Stimulated activated CD8-positive, alpha-beta memory T cell treated with anti-CD3 and anti-CD28 coated beads, Interleukin-12 subunit alpha, Interleukin-12 subunit beta, amount 100 ng/mL, for 24 hours (primary cell): ENCODE results near the gene MRPL10.
"Not testable (repeated sequence)": the region's sequence is repeated elsewhere in the genome, so short reads cannot be mapped to it uniquely, and the experiment has no call there.

Experiments used
- DNase-seq: peaks from one replicate; pipeline ENCODE4 v3.0.0-alpha.2; 2020; ENCODE audit errors: extremely low read depth

MRPL10 gene

DNA sequence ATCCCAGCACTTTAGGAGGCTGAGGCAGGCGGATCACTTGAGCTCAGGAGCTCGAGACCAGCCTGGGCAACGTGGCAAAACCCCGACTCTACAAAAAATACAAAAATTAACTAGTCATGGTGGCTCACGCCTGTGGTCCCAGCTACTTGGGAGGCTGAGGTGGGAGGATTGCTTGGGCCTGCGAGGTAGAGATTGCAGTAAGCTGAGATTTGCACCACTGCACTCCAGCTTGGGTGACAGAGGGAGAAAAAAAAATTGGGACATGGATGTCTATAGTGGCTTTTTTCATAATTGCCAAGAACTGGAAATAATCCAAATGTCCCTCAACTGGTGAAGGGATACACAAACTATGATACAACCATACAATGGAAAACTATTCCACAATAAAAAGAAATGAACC is 38.4 kb downstream of the MRPL10 start:
- DNase-seq, result no peak

- DNase-seq, result no peak
Measured at GRCh38 chr17:47792457-47792856, 38.9 kb downstream of the MRPL10 start.

DNA sequence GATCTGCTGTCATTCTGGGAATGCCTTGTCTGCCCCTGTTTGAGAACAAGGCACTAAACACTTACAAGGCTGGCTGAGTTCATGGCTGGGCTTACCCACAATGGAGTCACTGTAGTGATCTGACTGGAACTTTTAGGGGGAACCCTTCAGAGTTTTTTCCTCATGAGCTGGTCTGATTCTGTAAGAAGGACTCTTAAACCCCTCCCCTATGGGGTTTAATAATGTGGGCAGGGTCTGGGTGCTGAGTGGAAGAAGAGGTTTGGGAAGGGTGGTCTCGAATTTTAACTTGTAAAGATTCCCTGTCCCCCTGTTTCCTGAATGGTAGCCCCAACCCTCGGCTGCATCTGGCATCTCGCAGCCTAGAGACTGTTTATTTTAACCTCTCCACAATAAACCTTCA is 40.3 kb downstream of the MRPL10 start:
- DNase-seq, result no peak

GRCh38 chr17:47789611-47790561 is 41.5 kb downstream of the MRPL10 start:
- DNase-seq, result no peak

- DNase-seq, result no peak
Measured at GRCh38 chr17:47785538-47786123, 45.7 kb downstream of the MRPL10 start.

DNA sequence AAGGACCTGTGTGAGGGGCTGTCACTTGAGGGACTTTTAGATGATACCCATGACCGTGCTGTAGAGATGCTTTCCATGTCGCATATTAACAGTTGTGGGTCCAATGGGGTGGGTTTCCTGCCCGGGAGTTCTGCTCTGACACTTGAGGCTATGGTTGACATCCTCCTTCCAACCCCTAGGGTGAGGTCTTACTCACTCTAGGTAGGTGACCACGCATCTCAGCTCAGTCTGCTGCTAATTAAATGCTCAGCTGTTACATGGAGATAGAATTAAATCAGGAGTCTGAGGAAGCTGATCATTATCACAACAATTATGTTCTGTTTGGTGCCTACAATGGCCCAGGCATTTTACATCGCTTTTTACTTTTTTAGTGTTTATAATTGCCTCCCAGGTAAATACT is 49.9 kb downstream of the MRPL10 start:
- DNase-seq, result no peak

- no peak for DNase-seq
Measured at GRCh38 chr17:47778184-47778635, 53.1 kb downstream of the MRPL10 start.

DNA sequence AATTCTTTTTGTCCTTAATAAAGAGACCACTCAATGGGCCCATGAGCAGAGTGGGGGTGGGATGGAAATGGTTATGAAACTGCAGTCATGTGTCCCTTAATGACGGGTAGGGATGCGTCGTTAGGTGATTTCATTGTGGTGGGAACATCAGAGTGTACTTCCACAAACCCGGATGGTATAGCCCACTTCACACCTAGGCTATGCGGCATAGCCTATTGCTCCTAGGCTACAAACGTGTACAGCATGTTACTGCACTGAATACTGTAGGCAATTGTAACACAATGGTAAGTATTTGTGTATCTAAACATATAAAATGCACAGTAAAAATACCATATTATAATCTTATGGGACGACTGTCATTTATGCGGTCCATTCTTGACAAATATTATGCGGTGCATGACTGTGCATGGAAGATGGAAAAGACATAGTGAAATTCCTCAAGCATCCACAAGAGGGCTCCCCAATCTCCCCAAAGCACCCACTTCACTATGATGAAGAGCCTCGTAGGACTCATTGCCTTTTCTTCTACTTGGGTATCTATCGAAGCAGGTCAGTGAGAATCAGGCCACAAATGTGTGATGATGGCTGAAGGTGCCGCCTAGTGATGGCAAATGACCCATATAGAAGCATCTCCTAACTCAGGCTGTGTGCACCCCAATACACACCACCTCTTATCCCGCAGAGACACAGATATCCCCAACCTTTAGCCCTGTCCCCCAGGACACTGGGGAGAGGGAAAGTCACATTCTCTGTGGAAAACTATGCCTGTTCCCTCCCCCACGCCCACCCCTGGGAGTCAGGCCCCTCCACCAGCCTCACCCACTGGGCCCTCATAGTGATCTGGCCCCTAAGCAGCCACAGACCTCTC is 54.8 kb downstream of the MRPL10 start:
- no peak for DNase-seq

DNA sequence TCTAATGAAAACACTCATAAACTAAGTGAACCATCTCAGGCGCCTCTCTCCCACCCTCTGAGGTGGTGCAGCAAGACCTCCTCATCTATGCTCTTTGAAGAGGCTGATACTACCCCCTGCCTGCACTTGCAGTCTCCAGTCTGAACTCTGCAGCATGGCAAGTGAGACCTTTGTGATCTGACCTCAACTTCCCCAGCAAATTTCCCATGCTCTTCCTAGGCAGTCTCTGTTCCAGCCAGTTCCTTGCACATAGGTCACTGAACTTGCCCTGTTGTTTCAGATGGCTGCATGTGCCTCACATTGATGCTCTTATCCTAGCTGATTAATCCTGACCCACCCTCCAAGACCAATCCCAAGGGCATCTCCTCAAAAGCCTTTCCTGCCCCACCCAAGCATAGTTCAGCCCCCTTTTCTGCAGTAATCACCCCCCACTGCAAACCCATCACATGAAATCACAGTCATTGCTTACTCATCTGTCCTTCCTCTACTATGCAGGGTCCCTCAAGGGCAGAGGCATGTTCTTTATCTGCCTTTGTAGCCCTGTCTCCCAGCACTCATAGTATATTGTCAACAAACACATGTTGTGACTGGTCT is 56.3 kb downstream of the MRPL10 start:
- no peak for DNase-seq

GRCh38 chr17:47774331-47774730 is 57.0 kb downstream of the MRPL10 start:
- no peak for DNase-seq

DNA sequence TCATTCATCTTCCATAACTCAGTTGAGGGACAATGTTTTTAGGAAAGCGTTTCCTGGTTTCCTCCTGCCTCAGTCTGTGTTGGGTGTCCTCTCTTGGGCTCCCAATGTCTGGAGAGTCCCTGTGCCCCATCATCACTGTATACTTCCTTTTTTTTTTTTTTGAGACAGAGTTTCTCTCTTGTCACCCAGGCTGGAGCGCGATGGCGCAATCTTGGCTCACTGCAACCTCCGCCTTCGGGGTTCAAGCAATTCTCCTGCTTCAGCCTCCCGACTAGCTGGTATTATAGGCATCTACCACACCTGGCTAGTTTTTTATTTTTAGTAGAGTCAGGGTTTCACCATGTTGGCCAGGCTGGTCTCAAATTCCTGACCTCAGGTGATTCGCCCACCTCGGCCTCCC is 57.7 kb downstream of the MRPL10 start:
- not testable (repeated sequence) for DNase-seq
